Rectal smooth muscle tissue (tissue), 1 donor: ENCODE measurements around the gene PNPLA7.
"Not testable (repeated sequence)": the region's sequence is repeated elsewhere in the genome, so short reads cannot be mapped to it uniquely, and the experiment has no call there.

Experiments used
- H3K27ac ChIP-seq: one replicate; pipeline ENCODE4 v1.7.0; 2013; ENCODE audit warnings: low read depth, low read length, inconsistent platforms
- H3K27me3 ChIP-seq: one replicate; pipeline ENCODE4 v1.7.0; 2013; ENCODE audit warnings: low read length; ENCODE audit not compliant: control insufficient read depth, insufficient read depth
- H3K36me3 ChIP-seq: one replicate; pipeline ENCODE4 v1.7.0; 2013; ENCODE audit warnings: low read length; ENCODE audit not compliant: control insufficient read depth, insufficient read depth
- H3K4me1 ChIP-seq: one replicate; pipeline ENCODE4 v1.7.0; 2013; ENCODE audit warnings: low read length; ENCODE audit not compliant: control insufficient read depth, insufficient read depth
- H3K4me3 ChIP-seq: one replicate; pipeline ENCODE4 v1.7.0; 2013; ENCODE audit warnings: low read length
- H3K9ac ChIP-seq: one replicate; pipeline ENCODE4 v1.7.0; 2013; ENCODE audit warnings: low read length

The PNPLA7 gene

DNA sequence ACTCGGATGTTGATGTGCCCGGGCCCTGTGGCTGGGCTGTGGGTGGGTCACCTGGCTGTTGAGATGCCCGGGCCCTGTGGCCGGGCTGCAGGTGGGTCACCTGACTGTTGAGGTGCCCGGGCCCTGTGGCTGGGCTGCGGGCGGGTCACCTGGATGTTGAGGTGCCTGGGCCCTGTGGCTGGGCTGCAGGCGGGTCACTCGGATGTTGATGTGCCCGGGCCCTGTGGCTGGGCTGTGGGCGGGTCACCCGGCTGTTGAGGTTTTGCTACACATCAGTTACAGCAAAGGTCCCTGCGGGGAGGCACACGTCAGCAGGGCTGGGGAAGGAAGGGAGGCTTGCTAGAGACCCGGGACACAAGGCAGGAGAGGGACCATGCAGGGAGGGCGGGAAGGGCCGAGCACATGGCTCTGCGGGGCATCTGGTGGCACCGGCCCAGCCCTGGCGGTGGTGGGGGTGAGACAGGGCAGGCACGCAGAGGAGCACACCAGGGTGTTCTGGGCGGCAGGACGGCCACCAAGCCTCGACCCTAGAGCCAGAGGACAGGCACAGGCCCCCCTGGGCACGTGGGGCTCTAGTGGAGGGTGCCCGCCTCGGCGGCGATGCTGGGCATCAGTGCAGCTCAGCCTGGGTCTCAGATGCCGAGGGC is 35.4 kb downstream of the PNPLA7 start:
- no peak overlapping the region for H3K9ac ChIP-seq
- no peak overlapping the region for H3K27ac ChIP-seq
- no peaks in the 10 kb centered on the region for H3K4me1 ChIP-seq

DNA sequence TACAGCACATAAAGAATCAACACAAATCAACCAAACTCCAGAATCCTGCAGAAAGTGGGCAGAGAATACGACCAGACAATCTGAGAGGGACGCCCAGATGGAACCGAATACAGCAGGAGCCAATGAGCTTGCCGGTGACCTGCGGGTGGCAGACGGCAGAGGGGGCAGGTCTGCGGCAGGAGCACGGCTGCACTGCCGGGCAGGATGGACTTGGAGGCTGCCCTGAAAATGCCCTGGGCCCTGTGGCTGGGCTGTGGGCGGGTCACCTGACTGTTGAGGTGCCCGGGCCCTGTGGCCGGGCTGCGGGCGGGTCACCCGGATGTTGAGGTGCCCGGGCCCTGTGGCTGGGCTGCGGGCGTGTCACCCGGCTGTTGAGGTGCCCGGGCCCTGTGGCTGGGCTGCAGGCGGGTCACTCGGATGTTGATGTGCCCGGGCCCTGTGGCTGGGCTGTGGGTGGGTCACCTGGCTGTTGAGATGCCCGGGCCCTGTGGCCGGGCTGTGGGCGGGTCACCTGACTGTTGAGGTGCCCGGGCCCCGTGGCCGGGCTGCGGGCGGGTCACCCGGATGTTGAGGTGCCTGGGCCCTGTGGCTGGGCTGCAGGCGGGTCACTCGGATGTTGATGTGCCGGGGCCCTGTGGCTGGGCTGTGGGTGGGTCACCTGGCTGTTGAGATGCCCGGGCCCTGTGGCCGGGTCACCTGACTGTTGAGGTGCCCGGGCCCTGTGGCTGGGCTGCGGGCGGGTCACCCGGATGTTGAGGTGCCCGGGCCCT is 36.2 kb downstream of the PNPLA7 start:
- H3K27ac ChIP-seq, H3K4me3 ChIP-seq, H3K36me3 ChIP-seq, H3K4me1 ChIP-seq, H3K9ac ChIP-seq, H3K27me3 ChIP-seq: not testable (repeated sequence)

More for the DNA sequence above, 35.4 kb downstream of the PNPLA7 start:
- Histone ChIP-seq H3K36me3 (no peaks in the 10 kb centered on the region), H3K27me3 (no peaks in the 10 kb centered on the region), H3K4me3 (no peak overlapping the region)

DNA sequence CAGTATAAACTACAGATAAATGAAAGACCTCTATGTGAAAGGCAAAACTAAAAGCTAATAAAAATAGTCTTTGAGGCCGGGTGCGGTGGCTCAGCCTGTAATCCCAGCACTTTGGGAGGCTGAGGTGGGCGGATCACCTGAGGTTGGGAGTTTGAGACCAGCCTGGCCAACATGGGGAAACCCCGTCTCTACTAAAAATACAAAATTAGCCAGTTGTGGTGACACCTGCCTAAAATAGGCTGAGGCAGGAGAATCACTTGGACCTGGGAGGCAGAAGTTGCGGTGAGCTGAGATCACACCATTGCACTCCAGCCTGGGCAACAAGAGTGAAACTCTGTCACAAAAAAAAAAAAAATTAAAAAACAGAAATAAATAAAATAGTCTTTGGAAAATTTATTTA is 37.1 kb downstream of the PNPLA7 start:
- H3K9ac ChIP-seq, H3K4me1 ChIP-seq, H3K4me3 ChIP-seq, H3K27ac ChIP-seq, H3K36me3 ChIP-seq, H3K27me3 ChIP-seq: not testable (repeated sequence)

DNA sequence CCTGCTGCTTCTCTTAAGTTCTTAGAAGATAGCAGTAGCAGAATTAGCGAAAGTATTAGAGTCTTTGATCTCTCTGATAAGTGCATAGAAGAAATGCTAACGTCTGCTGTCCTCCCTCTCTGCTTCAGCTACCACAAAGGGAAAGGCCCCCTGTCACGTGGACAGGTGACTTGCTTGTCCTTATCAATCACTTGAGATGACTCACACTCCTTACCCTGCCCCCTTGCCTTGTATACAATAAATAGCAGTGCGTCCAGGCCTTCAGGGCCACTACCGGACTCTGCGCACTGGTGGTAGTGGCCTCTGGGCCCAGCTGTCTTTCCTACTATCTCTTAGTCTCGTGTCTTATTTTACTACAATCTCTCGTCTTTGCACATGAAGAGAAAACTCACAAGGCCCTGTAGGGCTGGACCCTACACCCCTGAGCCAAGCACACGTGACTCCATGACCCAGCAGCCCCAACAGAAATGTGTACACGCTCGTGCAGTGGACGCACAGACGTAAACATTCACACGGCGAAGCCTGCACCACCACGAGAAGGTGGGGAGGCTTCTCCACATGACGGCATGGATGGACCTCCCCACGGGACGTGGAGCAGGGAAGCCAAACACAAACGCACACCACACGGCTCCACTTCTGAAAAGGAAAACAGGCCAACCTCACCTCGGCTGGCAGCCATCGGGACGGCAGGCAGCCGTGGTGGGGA is 38.3 kb downstream of the PNPLA7 start:
- Histone ChIP-seq H3K9ac (no peak overlapping the region), H3K4me3 (no peak overlapping the region), H3K36me3 (no peaks in the 10 kb centered on the region), H3K27ac (no peak overlapping the region), H3K27me3 (no peaks in the 10 kb centered on the region), H3K4me1 (no peaks in the 10 kb centered on the region)

DNA sequence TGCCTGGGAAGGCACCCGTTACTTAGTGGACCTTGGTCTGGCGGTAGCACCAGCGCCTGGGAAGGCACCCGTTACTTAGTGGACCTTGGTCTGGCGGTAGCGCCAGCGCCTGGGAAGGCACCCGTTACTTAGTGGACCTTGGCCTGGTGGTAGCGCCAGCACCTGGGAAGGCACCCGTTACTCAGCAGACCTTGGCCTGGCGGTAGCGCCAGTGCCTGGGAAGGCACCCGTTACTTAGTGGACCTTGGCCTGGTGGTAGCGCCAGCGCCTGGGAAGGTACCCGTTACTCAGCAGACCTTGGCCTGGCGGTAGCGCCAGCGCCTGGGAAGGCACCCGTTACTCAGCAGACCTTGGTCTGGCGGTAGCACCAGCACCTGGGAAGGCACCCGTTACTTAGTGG is 39.1 kb downstream of the PNPLA7 start:
- not testable (repeated sequence) for H3K9ac ChIP-seq, H3K4me3 ChIP-seq, H3K27ac ChIP-seq

DNA sequence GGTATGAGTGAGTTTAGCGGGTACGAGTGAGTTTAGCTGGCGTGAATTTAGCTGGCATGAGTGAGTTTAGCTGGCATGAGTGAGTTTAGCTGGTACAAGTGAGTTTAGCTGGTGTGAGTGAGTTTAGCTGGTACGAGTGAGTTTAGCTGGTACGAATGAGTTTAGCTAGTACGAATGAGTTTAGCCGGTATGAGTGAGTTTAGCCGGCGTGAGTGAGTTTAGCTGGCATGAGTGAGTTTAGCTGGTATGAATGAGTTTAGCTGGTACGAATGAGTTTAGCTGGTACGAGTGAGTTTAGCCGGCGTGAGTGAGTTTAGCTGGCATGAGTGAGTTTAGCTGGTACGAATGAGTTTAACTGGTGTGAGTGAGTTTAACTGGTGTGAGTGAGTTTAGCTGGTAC is 41.0 kb downstream of the PNPLA7 start:
- no peak overlapping the region for H3K4me3 ChIP-seq
- no peaks in the 10 kb centered on the region for H3K36me3 ChIP-seq
- H3K4me1 ChIP-seq: no peaks in the 10 kb centered on the region
- no peak overlapping the region for H3K27ac ChIP-seq
- no peaks in the 10 kb centered on the region for H3K27me3 ChIP-seq
- no peak overlapping the region for H3K9ac ChIP-seq

More for the DNA sequence above, 39.1 kb downstream of the PNPLA7 start:
- H3K36me3 ChIP-seq, H3K27me3 ChIP-seq, H3K4me1 ChIP-seq: not testable (repeated sequence)

DNA sequence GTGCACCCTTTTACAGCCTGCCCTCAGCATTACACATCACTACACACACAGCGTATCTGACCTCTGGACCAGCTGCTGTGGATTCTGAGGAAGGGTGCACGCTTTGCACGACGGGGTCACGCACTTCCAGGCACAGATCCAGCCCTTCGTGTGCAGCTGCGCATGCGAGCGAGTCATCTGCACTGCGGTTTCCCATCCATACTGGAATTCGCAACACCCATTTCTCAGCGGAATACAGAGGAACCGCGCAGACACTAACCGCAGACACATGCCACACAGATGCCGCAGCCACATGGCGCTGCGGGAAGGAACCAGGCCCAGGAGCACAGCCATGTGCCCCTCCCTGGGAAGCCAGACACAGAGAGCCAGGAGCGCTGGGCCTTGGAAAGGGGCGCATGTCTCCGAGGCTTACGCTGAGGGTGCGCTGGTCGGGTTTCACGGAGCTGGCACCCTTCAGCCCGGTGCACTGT is 43.5 kb downstream of the PNPLA7 start:
- Histone ChIP-seq H3K4me3 (no peak overlapping the region), H3K36me3 (no peaks in the 10 kb centered on the region), H3K27me3 (no peaks in the 10 kb centered on the region), H3K4me1 (no peaks in the 10 kb centered on the region), H3K27ac (no peak overlapping the region), H3K9ac (no peak overlapping the region)

DNA sequence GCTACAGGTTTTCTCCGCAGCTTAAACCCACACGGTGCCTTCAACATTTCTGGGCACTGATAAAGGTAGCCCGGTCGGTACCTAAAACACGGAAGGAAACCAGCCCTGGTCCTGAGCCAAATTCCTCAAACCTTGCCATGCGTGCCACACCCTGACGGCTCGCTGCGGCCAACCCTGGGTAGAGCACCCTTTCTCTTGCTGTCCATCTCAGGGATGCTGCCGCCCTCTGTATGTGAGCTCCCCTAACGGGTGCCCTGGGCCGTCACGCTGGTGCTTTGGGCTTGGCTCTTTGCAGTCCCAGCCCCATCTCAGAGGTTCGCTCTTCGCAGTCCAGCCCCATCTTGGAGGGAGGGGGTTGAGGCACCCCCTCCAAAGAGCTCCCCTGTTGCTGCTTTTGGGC is 43.9 kb downstream of the PNPLA7 start:
- H3K9ac ChIP-seq: no peak overlapping the region

DNA sequence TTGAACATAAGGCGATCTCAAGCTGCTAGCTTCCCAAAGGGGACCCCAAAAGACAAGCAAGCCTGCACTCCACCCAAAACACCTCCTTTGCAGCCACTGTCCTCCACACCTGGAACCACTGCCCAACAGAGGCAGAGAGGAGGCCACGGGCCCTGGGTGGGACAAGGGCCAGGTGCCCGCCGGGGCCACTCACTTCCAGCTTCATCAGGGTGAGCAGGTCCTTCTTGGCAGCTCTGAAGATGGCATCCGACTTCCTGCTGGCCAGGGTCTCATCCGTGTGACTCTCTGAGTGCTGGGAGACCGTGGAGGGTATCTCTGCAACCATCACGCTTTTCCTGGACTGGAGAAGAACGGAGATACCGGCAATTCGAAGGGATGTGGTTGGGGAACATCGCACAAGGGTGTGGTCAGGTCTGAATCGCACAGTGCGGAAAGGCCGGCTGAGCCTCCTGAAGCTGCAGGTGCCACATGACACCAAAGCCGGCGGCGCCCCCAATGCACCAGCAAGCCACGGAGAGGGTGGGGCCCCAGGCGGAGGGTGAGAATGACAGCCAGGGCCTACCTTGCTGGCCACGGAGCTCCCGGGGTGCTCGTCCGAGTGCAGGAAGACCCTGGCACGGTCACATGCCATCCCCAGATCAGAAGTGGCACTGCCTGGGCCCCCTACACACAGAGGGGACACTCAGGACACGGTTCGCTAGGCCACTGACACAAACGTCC is 44.6 kb downstream of the PNPLA7 start:
- Histone ChIP-seq H3K9ac (no peak overlapping the region), H3K27ac (no peak overlapping the region), H3K36me3 (no peaks in the 10 kb centered on the region), H3K27me3 (no peaks in the 10 kb centered on the region), H3K4me1 (no peaks in the 10 kb centered on the region), H3K4me3 (no peak overlapping the region)

More for the DNA sequence above, 43.9 kb downstream of the PNPLA7 start:
- Histone ChIP-seq H3K4me1 (no peaks in the 10 kb centered on the region), H3K27ac (no peak overlapping the region), H3K4me3 (no peak overlapping the region), H3K36me3 (no peaks in the 10 kb centered on the region), H3K27me3 (no peaks in the 10 kb centered on the region)

DNA sequence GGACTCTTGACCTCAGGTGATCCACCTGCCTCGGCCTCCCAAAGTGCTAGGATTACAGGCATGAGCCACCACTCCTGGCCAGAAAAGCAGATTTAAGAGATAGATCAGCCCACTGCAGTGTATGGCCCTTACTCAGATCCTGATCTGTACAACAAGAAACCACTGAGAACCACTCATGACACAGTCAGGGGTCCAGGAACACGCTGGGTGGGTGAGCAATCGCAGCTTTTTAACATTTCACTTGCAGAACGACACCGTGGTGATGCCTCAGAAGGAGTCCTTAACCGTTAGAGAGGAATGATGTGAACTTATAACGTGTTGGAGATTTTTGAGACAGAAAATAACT is 45.8 kb downstream of the PNPLA7 start:
- Histone ChIP-seq H3K4me1 (no peaks in the 10 kb centered on the region), H3K36me3 (no peaks in the 10 kb centered on the region), H3K4me3 (no peak overlapping the region), H3K27me3 (no peaks in the 10 kb centered on the region), H3K9ac (no peak overlapping the region), H3K27ac (no peak overlapping the region)

DNA sequence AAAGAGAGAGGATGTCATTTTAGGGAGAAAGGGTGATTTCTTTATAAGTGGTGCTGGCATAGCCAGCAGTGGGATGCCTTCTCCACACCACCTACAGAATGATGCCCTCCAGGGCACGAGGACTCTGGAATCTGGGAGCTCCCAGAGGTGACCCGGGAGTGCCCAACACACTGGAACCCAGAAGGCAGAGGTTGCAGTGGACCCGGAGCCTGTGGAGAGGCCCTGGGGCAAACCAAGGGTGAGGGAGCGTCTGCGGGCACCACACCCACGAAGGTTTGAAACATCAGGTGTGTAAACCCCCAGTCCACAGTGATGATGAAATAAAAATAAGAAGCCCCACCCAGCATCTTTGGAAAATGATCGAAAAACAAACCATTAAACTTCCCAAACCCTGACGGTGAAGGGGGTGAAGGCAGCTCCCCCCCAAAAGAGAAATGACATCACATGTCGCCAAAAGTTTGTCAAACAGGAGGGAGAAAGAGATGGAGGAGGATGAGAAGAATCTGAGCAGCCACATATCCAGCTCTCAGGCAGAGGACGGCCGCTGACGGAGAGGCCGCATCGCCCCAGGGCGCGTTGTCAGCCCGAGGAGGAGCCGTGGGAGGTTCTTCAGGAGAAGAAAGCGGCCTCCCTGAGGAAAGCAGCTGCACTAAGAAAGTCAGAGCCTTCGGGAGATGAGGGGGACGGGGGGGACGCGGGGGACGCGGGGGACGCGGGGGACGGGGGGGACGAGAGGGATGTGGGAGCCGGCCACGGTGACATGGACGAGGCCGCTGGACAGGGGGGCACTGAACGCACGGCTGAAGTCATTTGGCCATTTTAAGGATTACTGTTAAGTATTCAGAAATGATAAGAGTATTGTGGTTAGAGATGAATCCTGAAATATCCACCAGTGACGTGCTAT is 47.9 kb downstream of the PNPLA7 start:
- no peak overlapping the region for H3K4me3 ChIP-seq
- H3K27me3 ChIP-seq: no peaks in the 10 kb centered on the region
- H3K4me1 ChIP-seq: no peaks in the 10 kb centered on the region
- no peak overlapping the region for H3K27ac ChIP-seq
- no peak overlapping the region for H3K9ac ChIP-seq
- no peaks in the 10 kb centered on the region for H3K36me3 ChIP-seq
